Measurements from ENCODE around the gene LPP.

The LPP gene

DNA sequence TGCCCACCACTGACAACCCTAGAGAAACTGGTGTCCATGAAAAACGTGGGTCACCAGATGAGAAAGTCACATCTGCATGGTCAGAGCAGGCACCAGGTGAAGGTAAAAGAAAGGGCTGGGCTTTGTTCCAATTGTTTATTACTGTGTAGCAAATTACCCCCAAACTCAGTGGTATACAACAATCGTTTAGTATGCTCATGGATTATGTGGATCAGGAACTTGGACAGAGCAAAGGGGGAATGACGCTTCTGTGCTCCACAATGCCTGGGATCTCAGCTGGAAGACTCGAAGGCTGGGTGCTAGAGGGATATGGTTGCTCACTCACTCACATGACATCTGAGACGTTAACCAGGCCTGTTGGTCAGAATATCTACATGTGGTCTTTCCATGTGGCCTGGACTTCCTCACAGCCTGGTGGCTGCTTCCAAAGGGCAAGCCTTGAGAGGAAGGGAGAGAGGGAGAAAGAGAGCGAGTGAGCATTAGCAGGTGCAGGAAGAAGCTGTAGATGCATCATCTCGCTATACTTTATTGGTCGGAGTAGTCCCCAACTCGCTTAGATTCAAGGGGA lies 44.9 kb downstream of the LPP start:
- DNase-seq: no peak

DNA sequence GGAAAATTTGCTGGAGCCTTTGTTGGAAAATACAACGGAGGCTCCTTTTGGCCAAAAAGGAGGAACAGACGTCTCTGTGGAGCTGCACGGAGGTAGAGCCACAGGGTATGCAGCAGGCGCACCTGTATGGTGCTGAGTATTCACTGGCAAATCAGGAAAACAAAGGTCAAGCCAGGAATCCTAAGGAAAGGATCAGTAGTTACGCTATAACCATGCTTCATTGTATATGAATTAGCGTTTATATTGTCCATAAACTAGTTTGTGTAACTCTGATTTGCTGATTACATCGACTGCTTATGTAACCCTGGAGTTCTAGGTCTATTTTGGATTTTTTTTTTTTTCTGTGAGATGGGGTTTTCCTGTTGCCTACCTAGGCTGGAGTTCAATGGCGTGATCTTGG lies 45.4 kb downstream of the LPP start:
- DNase-seq: no peak

DNA sequence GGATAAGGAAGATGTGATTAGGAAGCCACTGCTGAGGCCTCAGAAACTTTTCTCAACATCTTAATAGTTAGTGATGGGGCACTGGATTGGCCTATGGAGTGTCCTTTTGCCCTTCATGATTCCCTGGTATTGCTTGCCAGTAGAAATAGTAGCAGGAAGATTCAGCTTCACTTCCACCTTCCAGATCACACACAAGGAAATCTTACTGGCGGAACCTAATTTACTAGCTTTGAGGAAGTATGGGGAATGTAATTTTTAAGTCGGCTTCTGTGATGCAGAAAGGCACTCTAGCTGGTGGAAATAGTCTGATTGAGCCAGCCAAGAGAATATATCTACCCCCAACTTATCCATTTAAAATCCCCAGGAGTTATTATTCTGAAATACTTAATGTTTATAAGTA lies 46.5 kb downstream of the LPP start:
- no peak for DNase-seq

DNA sequence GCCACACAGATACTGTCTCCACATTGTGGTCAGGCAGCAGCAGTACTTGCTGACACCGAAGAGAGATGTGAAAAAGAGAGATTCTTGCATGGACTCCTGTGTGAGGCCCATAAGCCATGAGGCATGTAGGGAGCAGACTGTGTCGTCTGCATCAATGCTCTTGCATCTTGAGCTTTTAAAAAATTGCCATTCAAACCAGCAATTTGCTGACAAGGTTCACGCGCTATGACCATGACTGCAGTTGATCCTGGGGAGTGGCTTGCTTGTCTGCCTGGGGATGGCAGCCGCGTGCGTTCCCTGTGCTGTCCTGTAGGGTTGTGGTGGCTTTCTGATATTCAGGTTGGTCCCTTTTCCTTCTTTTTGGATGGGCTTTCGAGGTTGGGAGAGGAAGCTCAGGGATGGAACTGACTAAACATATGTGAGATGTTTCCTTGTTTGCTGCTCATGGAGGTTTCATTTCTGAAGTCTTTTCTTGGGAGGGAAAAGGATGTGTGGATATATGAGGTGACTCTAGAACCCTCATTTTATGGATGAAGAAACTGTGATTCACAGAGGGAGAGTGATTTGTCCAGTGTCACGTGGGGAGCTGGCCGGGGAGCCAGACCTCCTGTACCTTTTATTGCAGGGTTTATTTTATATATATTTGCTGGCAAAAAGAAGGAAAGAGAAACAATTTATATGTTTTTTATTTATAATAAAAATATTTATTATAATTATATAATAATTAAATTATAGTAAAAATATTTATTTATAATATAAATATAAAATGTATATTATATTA lies 48.6 kb downstream of the LPP start:
- DNase-seq: no peak

DNA sequence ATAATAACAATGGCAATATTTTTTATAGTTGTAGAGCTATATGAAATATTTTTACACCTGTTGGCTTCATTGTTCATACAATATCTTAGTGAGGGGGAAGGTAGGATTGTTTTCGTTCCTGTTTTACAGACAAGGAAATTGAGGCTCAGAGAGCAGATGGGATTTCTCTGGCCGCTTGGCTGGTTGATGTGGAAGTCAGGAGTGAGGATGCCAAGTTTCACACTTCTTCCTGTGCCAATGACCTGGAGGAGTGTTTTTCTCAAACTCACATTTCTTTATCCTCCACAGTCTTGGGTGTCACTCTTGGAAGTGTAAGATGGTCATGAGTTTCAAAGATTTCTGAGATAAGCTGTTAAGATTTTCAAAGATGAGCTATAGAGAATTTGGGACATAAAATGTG lies 50.6 kb downstream of the LPP start:
- DNase-seq: no peak

DNA sequence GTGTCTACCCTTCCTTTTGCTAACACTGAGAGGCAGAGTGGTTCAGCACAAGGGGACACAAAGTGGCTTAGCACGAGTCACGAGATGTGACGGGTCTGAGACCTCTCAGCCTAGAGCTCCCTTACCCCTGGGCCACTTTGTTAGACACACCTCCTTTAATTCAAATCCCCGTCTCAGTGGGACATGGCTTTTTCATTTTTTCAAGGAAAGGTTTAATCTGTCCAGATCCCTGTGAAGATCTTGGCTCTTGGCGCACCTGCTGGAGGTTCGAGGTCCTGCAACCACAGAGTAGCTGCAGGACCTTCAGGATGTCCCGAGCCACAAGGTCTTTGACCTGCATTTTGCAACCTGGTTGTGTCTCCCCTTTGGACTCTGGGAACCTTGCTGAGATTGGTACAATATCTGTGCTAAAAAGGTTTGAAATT lies 52.0 kb downstream of the LPP start:
- DNase-seq: no peak

DNA sequence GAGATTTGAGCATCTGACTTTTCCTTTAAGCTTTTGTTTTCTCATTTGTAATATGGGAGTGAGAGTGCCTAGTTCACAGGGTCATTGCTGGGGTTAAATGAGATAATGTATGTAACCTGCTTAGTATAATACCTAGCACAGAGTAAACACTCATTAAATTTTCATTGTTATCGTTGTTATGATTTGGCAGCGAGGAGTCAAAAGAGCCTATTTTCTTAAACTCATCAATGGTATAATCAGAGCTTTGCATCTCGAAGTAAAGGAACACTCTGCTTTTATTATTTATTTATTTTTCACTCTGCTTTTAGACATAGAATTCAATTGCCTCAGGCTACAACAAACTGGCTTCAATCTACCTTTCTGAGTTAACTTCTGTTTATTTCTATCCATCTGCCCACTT lies 52.8 kb downstream of the LPP start:
- no peak for DNase-seq

DNA sequence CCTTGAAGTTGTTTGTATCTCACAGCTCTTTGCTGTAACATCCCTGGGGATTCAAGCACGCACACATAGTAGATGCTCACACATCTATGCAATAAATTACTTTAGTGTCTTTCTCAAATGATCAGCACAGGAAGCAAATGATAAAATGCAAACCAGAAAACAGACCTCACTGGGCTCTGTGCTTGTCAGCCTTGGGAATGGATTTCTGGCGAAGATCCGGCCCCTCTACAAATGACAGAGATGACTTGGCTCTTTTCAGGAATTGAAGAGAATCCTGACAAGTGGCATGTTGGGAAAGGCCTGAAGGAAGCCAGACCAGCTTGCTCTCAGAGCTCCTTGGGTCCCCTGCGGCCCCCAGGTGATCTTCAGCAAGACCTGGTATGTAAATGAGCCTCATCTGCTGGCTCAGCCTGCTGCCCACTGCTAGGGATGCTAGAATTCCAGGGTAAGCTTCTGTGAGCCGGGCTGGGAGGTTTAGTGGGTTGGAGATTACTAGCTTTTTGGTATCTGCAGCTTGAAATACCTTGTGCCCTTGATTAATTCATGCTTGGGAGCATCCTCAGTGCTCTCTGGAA lies 54.1 kb downstream of the LPP start:
- peak; percentile 62 for DNase-seq

DNA sequence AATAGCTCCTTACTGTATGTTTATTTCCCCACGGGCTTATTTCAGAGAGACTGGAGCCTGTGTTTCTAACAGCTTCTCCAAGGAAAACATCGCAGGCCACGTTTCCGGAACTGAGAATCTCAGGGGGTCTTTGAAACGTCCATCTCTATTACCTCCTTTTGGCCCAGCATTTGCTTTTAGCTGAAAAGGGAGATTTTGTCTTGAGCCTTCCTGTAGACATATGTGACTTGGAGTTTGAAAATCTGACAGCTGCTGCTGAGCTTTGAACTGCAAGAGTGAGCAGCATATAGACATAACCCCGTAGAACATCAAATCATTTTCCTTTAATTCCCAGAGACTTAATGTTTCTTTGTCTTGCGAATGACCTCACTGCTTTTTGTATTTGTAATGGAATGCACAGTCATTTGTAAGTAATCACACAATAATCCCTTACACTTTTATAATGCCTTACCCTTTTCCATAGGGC lies 54.6 kb downstream of the LPP start:
- DNase-seq: peak; percentile 78

DNA sequence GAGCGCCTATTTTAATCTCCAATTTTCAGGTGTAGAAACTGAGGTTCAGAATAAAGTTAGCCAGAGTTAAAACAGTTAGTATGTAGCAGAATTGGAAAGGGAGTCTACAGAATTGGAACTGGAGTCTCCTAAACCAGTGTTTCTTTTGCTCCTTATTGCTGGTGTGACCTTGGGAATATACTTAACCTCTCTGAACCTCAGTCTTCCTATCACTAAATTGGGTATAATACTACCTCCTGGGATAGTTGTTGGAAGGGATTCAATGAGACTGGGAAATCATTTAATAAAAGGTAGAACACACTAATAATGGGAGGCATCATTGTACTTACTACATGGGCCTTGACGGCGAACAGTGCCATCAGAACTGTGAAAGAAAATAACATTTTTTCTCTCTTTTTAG lies 55.1 kb downstream of the LPP start:
- no peak for DNase-seq

DNA sequence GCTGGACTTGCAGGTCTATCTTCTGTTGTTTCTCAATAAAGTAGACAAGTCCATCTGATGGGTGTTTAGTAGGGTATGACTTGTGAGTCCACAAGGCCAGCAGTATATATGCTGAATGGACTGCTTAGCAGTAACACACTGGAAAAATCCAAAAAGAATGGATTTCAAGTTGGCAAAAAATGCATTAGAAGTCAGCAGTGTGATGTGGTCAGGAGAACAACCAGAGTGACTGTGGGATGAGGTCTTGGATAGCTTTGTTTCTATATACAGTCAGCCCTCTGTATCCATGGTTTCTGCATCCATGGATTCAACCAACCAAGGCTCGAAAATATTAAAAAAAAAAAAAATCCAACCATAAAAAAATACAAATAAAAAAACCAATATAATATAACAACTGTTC lies 55.8 kb downstream of the LPP start:
- DNase-seq: no peak

DNA sequence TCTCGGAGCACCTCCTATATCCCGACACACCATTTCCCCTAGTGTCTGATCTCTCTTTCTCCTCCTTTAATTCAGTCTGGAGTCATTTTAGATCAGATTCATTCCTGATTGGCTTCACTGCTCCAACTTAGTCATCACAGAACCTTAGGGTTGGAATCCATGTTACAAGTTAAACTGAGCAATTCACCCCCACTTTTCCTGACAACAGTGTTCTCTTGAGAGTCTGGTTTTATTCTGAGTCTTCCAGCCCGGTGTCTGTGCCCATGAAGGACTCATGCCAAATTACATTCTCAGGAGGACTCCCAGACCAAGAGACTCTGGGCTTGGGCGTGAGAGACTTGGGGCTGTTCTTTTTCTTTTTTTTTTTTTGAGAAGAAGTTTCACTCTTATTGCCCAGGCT lies 57.5 kb downstream of the LPP start:
- peak; percentile 87 for DNase-seq

DNA sequence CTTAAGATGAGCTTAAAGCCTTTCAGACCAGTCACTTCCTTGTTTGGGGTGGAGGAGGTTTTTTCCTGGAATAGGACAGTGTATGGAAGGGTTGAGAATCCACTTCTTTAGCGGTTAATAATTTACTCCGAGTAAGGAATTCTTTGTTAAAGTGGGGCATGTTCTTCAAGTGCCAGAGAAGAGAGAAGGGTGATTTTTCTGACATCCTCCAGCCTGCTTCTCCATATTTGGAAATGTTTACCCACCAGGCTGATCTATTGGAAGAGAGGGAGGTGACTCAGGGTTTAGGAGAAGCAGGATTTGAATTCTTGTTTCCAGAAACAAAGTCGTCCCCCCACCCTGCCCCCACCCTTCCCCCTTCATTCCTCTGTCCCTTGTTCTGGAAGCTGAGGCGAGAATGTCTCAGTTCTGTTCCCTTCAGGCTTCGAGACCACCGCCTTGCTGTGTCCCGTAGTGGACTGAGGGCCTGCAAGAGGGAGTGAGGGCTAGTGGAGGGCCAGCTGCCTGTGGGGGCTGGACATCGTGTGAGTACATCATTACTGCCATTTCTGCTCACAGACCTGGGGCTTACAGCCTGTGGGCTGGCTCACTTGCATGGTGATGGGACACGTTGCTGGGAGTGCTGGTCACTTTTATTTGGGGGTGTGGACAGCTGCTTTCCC lies 58.5 kb downstream of the LPP start:
- DNase-seq: peak; percentile 97

DNA sequence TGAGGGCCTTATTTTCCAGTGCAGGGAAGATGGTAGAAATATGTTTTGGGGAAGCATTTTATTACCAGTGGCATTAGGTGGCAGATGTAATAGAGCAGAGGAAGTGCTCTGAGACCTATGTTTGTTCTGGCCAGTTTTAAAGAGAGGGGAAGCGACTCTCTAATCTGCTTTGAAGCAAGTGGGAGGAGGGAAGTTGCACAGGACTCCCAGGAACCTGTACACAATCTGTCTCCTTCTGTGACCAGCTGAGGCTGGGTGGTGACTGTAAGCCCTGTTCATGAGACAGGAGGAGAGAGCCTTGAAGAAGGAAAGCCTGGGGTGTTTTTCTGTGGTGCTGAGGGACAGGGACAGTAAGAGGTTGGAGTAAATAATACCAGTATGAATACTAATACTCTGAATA lies 60.5 kb downstream of the LPP start:
- DNase-seq: no peak

DNA sequence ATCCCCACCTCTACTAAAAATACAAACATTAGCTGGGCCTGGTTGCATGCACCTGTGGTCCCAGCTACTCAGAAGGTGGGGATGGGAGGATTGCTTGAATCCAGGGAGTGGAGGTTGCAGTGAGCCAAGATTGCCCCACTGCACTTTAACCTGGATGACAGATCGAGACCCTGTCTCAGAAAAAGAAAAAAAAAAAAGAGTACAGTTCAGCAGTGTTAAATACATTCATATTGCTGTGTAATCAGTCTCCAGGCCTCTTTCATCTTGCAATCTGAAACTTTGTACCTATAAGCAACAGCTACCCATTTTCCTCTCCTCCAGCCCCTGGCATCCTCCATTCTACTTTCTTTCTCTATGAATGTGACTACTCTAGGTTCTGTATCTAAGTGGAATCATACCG lies 61.2 kb downstream of the LPP start:
- DNase-seq: no peak

DNA sequence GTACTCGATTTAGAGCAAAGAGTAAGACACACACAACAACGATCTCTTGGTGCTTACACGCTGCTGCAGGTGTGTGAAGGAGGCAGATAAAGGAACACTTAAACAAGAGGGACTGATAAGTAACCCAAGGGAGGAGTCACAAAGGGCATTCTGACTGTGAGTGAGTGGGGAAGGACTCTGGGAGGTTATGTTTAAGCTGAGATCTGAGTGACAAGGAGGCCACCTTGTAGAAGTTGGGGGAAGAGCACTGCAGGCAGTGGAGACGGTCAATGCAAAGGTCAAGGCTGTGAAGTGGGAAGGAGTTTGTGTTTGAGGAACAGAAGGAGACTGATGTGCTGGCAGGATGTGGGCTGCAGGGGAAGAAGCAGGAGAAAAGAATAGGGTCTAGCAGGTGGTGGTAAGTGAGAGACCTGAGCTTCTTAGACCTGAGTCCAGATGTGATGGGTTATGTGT lies 63.1 kb downstream of the LPP start:
- DNase-seq: no peak

DNA sequence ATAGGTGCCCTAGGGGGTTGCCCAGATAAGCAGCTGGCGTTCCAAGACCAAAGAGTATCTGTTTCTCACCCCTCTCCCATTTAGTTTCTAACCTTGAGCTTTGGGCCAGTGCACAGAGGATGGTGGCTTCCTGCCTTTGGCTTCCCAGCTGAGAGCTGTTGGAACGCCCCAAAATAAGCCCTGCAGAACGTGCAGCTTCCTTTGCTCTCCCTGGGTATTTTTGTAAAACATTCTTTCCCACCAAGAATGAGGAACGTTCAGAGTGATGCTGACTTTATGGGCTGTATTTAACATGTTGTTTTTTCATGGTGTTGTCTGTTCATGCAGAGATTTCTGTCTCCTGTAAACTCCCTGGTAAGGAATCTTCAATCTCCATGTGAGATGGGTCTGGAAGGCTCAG lies 63.8 kb downstream of the LPP start:
- DNase-seq: no peak

DNA sequence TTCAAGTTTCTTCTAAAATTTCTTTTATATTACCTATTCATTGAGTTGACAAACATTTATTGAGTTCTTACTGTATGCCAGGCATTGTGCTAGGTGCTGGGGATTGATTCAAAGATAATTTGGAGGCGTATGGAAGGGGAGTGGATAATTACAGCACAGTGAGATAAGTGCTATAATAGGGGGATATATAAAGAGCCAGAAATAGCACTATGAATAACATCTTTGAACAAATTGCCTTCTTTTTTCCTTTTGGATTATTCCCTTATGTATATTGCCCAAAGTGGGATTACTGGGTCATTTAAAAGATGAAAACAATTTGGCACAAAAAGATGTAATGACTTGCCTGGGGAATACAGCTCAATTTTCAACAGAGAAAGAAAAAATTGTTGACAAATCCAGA lies 64.6 kb downstream of the LPP start:
- DNase-seq: no peak

DNA sequence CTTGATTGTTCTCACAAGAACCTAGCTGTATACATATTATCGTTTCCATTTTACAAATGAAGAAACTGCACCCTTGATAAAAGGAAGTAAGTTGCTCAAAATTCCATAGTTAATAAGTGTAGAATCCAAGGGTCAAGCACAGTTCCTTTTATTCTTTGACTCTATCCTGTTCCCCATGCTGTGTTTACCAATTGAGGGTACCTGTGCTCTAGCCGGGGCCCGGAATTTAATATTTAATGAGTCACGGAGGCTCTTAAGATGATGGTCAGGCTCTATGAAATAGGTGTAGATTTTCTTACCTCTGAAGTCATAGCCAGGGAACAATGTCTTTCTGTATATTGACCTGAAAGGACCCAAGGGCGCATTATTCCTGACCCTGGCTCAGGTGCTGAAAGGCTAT lies 65.2 kb downstream of the LPP start:
- DNase-seq: no peak

DNA sequence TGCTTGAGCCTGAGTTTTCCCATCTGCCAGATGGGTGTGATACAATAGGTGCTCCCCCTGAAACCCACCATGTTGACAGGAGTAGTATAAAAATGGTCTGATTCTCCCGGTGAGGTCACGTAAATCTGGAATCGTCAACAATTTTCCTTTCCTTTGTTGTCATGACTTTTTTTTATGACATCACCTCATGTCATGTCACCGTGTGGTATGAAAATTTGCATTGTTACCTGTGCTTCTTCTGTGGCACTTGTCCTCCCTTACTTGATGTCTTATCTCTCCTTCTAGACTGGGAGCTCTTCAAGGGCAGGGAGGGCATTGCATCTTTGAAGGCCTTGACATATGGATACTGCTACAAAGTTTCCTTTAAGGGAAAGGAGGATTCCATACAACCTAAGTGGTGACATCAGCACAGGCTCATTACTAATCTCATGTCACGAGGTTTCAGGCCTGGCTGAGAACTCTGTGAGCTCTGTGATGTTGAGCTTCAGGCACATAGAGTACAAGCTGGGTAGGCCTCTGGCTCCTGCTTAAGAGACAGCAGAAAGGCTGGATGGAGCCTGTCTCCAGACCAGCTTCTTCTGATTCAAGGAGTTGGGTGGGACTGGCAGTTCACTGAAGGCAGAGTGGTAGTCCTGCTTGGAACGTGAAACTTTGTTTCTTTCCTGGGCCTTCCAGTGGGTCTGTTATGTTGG lies 66.3 kb downstream of the LPP start:
- no peak for DNase-seq

DNA sequence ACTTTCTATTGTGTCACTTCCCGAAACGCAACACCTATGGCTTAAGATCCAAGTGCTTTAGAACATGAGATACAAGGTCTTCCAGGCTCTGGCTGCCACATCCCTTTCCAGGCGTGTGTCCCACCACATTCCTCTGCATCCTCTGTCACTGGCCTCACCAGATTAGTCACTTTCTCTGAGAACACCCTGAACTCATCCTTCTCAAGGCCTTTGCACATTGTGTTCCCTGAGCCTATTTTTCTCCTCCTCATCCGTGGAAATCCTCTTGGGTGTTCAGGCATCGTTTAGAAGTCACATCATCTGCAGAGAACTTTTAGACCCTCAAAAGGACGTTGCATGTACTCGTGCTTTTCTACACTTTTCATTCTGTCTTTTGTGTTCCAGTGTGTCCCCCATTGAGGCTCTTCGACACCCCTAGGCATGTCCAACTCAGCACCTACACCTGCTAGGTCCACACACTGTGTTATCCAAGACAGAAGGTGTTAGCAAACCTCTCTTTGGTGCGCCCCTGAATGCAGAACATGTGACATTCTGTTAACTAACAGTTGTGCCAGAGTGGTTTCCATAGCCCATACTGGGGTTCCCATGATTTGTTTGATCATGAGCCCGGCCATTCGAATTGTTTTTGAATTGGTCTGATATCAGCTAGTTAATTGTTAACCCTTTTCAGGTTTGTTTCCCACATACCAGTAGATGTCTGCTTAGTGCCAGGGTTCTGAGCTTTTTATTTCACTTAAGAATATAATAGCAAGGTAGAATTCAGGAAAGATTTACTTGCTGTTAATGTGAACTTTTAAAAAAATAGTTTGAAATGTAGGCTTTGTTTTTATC lies 67.2 kb downstream of the LPP start:
- no peak for DNase-seq

DNA sequence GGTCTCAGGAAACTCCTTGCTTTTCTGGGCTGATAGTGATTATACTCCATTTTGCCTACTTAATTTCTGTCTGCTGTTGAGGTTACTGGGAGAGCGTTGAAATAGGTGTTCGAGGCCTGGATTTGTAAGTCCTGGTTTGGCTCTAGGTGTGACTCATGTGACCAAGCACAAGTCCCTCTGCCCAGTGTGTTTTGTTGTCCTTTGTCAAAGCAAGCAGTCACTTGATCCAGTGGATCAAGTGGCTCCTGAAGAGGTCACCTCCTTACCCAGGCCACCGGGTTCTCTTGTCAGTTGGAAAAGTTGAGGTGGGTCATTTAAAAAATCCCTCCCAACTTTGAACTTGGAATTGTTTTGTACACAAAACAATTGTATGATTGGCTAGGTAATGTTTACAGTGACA lies 70.0 kb downstream of the LPP start:
- DNase-seq: no peak

All from fibroblast of upper back skin (primary cell).